Parathyroid adenoma (tissue), 2 donors: Measurements from ENCODE around the gene BCL11A.

ENCODE experiments used
- H2AFZ ChIP-seq: fragments of 300-600 bp; sonication (generic); one replicate; pipeline ENCODE4 v1.7.0; 2017; ENCODE audit warnings: antibody characterized with exemption, mild to moderate bottlenecking
- H3K27ac ChIP-seq: fragments of 300-600 bp; sonication (generic); one replicate; pipeline ENCODE4 v1.7.0; 2017
- H3K27me3 ChIP-seq: fragments of 300-600 bp; sonication (generic); one replicate; pipeline ENCODE4 v1.7.0; 2017; ENCODE audit warnings: low read length; ENCODE audit not compliant: control insufficient read depth, insufficient read depth
- H3K36me3 ChIP-seq: fragments of 300-600 bp; sonication (generic); one replicate; pipeline ENCODE4 v1.7.0; 2017; ENCODE audit warnings: low read length; ENCODE audit not compliant: control insufficient read depth, insufficient read depth
- H3K4me1 ChIP-seq: fragments of 300-600 bp; sonication (generic); one replicate; pipeline ENCODE4 v1.7.0; 2017; ENCODE audit warnings: control low read depth
- H3K4me2 ChIP-seq: fragments of 300-600 bp; sonication (generic); one replicate; pipeline ENCODE4 v1.7.0; 2017; ENCODE audit warnings: low read length
- H3K4me3 ChIP-seq: fragments of 300-600 bp; sonication (generic); one replicate; pipeline ENCODE4 v1.7.0; 2017; ENCODE audit warnings: low read depth, low read length
- H3K79me2 ChIP-seq: fragments of 300-600 bp; sonication (generic); one replicate; pipeline ENCODE4 v1.7.0; 2017; ENCODE audit warnings: control low read depth
- H3K9ac ChIP-seq: fragments of 300-600 bp; sonication (generic); one replicate; pipeline ENCODE4 v1.7.0; 2017; ENCODE audit warnings: mild to moderate bottlenecking
- H3K9me3 ChIP-seq: fragments of 300-600 bp; sonication (generic); one replicate; pipeline ENCODE4 v1.7.0; 2017; ENCODE audit warnings: low read length; ENCODE audit not compliant: control insufficient read depth
- TF ChIP-seq, protein P1 (sequence below): fragments of 300-600 bp; sonication (generic); IDR thresholded peaks from one replicate; pipeline ENCODE4 v1.7.0; 2017; ENCODE audit warnings: antibody characterized with exemption, mild to moderate bottlenecking
- donor health status: primary hyperparathyroidism.

The BCL11A gene

DNA sequence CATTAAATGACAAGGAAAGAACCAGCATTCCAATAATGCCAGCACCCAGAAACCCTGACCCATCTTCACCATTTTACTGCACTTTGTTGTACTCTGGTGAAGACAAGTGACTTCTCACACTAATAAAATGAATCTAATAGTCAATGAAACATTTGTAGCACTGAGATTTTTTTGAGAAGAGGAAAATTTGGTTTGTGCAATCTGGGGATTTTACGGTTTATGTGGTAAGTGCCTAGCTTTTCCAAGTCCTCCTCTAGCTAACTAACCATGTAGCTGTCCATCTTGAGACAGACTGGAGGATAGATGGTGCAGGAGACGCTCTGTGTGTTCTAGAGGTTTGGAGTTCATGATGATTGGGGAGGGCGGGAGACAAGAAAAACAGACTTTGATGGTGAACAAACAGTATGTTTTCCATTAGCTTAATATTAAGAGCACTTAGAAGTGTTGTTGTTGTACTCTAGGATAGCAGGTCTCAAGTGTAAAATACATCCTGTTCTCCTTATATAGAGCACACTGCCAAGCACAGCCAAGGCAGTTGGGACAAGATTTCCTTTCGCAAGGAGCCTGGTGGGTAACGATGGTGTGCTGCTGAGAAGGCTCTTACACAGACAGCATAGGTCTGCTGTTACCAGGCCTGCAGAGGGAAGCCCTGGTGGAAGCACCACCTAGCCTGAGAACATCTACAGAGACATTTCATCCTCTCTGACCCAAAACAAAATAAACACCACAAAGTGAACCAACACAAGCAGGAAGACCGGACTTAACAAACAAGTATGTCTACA, 83.7 kb downstream of the BCL11A start:
- no peaks in the 10 kb centered on the region for H3K4me1 ChIP-seq

GRCh38 chr2:60468382-60469085, 84.9 kb downstream of the BCL11A start:
- no peak overlapping the region for H2AFZ ChIP-seq
- H3K9me3 ChIP-seq, result no peaks in the 10 kb centered on the region
- H3K9ac ChIP-seq, result no peak overlapping the region
- TF ChIP-seq, protein P1, sequence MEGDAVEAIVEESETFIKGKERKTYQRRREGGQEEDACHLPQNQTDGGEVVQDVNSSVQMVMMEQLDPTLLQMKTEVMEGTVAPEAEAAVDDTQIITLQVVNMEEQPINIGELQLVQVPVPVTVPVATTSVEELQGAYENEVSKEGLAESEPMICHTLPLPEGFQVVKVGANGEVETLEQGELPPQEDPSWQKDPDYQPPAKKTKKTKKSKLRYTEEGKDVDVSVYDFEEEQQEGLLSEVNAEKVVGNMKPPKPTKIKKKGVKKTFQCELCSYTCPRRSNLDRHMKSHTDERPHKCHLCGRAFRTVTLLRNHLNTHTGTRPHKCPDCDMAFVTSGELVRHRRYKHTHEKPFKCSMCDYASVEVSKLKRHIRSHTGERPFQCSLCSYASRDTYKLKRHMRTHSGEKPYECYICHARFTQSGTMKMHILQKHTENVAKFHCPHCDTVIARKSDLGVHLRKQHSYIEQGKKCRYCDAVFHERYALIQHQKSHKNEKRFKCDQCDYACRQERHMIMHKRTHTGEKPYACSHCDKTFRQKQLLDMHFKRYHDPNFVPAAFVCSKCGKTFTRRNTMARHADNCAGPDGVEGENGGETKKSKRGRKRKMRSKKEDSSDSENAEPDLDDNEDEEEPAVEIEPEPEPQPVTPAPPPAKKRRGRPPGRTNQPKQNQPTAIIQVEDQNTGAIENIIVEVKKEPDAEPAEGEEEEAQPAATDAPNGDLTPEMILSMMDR, result no peak
- H3K36me3 ChIP-seq, result no peaks in the 10 kb centered on the region
- H3K79me2 ChIP-seq, result no peaks in the 10 kb centered on the region
- H3K4me2 ChIP-seq, result no peak overlapping the region
- no peaks in the 10 kb centered on the region for H3K27me3 ChIP-seq
- no peak overlapping the region for H3K4me3 ChIP-seq
- H3K27ac ChIP-seq, result no peak overlapping the region
- H3K4me1 ChIP-seq, result no peaks in the 10 kb centered on the region

More for the DNA sequence above, 83.7 kb downstream of the BCL11A start:
- Histone ChIP-seq H2AFZ (no peak overlapping the region), H3K9ac (no peak overlapping the region), H3K27ac (no peak overlapping the region), H3K36me3 (no peaks in the 10 kb centered on the region), H3K79me2 (no peaks in the 10 kb centered on the region), H3K27me3 (no peaks in the 10 kb centered on the region), H3K4me2 (no peak overlapping the region), H3K9me3 (no peaks in the 10 kb centered on the region), H3K4me3 (no peak overlapping the region)
- TF ChIP-seq, protein P1, result no peak

DNA sequence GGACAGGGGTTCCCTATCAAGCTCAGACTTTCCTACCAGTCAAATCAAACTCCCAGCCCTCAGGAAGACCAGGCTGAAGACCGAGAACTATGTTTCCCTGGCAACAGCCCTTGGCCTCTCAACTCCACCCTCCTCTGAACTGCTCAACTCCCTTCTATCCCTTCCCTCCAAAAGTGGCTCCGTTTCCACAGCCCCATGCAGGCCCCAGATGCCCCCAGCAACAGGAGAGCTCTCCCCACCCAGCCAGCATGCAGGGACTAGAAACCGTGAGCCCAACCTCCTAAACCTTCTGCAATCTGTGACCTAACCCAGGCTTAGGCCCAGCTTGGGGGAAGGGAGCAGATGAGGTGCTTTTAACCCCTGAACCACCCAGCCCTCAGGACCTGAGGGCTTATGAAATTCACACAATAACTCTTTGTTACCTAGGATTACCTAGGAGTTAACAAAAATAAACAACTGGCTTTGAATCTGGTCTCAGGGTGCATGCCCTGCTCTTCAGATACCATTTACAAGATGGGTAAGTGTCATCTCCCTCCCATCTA, 87.2 kb downstream of the BCL11A start:
- H3K27ac ChIP-seq, result no peak overlapping the region
- TF ChIP-seq, protein P1, result no peak

GRCh38 chr2:60465736-60466135, 87.7 kb downstream of the BCL11A start:
- Histone ChIP-seq H2AFZ (no peak overlapping the region), H3K27ac (no peak overlapping the region), H3K36me3 (no peaks in the 10 kb centered on the region), H3K4me3 (no peak overlapping the region), H3K4me1 (no peaks in the 10 kb centered on the region), H3K9ac (no peak overlapping the region), H3K4me2 (no peak overlapping the region), H3K27me3 (no peaks in the 10 kb centered on the region), H3K79me2 (no peaks in the 10 kb centered on the region), H3K9me3 (no peaks in the 10 kb centered on the region)
- TF ChIP-seq, protein P1, result no peak

More for the DNA sequence above, 87.2 kb downstream of the BCL11A start:
- Histone ChIP-seq H3K27me3 (no peaks in the 10 kb centered on the region), H3K4me1 (no peaks in the 10 kb centered on the region), H3K9ac (no peak overlapping the region), H3K9me3 (no peaks in the 10 kb centered on the region), H2AFZ (no peak overlapping the region), H3K4me3 (no peak overlapping the region), H3K79me2 (no peaks in the 10 kb centered on the region), H3K4me2 (no peak overlapping the region), H3K36me3 (no peaks in the 10 kb centered on the region)
